Subcutaneous adipose tissue (tissue), 4 donors: ENCODE results near the gene C6orf132. TPM values are rescaled to one million over a fixed set of nuclear protein-coding genes. Genes with fewer than 3 reads are reported as not detected.

Source experiments
- total RNA-seq, 4 donors: library from RNA; depleted of rRNA; stranded (reverse); fragments of >200 nt; gene quantifications; one replicate each; pipeline ENCODE4 v1.1.0, GENCODE V29; 2016
- TF ChIP-seq, protein P1 (sequence below): fragments of 450-650 bp; IDR thresholded peaks from one replicate; pipeline ENCODE4 v1.5.1; 2016; ENCODE audit warnings: low read depth, mild to moderate bottlenecking, control low read depth, antibody characterized with exemption, moderate library complexity

The C6orf132 gene
- total RNA-seq, 4 donors from 2014 or later = 1.3 to 5.3 (median 2.6) TPM

DNA sequence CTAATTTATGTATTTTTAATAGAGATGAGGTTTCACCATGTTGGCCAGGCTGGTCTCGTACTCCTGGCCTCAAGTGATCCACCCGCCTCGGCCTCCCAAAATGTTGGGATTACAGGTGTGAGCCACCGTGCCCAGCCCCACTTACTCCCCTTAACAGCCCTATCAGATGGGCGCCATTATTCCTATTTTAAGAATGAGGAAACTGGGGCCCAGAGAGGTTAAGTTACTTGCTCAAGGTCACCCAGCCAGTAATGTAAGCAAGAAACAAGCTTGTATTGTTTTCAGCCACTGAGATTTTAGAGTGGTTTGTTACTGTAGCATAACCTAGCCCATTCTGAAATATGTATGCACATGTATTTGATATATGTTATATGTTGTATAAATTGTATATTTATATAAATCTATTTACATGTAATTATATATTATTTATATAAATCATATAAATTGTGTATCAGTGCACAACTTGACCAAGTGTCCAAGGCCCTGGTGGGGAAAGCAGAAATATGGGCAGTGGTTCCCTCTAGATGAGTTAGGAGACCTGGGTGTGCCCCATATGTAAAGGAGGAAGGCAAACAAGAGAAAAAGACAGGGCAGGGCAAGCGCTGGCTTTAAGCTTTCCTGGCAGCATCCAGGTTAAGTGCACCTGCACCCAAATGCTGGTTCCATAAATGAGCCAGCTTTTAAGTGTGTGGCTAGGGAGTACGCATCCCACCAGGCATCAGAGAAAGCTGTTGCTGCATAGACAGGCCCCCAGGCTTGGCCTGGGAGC, 29.6 kb upstream of the C6orf132 start:
- TF ChIP-seq, protein P1, sequence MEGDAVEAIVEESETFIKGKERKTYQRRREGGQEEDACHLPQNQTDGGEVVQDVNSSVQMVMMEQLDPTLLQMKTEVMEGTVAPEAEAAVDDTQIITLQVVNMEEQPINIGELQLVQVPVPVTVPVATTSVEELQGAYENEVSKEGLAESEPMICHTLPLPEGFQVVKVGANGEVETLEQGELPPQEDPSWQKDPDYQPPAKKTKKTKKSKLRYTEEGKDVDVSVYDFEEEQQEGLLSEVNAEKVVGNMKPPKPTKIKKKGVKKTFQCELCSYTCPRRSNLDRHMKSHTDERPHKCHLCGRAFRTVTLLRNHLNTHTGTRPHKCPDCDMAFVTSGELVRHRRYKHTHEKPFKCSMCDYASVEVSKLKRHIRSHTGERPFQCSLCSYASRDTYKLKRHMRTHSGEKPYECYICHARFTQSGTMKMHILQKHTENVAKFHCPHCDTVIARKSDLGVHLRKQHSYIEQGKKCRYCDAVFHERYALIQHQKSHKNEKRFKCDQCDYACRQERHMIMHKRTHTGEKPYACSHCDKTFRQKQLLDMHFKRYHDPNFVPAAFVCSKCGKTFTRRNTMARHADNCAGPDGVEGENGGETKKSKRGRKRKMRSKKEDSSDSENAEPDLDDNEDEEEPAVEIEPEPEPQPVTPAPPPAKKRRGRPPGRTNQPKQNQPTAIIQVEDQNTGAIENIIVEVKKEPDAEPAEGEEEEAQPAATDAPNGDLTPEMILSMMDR = no peak

DNA sequence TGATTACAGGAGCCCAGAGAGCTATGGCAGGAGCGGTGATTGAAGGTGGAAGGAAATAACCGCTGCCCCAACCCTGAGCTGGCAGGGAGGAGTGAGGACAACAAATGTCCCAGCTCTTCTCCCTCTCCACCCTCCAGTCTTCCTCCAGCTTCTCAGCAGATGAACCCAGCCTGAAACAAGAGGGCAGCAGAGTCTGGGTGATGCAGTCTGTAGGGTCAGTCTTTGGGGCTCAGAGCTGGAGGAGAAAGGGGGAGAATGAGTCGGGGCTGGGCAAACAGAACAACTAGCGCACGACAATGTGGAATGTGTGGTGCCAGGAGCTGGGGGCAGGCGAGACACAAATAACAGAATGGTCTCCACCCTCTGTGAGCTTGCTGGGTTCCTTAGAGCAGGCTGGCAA, 26.2 kb upstream of the C6orf132 start:
- TF ChIP-seq, protein P1 = no peak

DNA sequence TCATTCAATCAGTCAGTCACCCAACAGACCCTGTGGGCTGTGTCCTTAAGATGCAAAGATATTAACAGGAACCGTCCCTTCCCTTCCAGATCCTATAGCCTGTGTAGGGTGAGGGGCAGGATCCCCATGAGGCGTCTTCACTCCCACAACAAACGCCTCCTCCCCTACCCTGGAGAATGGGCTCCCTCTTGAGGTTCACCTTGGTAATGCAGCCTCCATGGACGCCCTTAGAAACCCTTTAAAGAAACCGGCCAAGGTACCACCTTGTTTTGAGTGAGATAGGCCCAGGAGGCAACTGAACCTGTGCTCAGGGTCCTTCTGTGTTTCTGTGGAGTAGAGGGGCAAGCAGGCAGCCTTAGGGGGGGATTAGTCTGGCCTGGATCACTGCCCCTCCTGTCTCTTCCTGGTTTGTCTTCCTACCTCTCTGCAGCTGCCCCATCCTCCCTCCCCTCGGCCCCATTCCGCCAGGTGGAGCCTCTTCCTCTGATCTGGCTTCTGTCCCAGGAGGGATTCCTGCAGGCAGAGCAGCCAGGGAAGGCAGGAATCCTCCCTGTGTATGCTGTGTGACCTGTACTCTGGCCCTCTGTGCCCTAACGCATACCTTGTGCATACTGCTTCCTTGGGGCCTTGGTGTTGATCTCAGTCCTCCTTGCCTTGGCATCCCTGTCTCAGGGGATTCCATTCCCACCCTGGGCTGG, 24.2 kb upstream of the C6orf132 start:
- TF ChIP-seq, protein P1 = no peak

DNA sequence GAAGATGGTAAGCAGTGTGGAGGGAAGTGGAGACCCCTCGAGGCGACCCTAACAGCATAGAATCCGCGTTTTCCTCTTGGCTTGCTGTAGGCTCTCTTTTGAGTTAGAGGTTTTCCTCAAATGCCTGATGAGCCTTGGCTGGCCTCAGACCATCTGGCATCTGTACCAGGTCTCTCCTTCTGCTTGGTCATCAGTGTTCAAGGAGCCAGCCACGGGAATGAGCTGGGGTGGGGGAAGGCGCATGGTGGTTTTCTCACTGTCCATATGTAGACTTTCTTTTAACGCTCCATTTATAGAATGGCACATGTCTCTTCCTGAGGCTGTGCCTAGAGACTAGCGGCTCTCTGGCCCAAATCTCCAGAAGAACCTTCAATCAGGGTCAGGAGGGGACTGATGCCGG, 22.6 kb upstream of the C6orf132 start:
- TF ChIP-seq, protein P1 = no peak

DNA sequence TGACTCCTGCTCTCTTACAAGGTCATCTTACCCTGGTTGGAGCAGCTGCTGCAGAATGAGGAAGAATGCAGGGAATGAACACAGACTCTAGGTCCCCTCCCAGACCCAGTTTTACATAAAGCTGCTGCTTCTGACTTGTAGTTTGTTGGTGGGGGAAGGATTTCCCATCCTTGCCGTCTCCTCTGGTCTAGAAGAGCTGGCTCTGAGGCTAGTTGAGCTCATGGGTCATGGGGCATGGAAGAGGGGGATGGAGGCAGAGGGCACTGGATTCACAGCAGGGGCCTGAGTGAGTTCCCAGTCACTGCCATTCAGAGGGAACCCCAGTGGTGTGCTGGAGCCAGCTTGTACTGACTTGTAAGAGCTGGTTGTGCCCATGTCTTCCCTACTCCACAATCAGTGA, 21.6 kb upstream of the C6orf132 start:
- TF ChIP-seq, protein P1 = no peak

DNA sequence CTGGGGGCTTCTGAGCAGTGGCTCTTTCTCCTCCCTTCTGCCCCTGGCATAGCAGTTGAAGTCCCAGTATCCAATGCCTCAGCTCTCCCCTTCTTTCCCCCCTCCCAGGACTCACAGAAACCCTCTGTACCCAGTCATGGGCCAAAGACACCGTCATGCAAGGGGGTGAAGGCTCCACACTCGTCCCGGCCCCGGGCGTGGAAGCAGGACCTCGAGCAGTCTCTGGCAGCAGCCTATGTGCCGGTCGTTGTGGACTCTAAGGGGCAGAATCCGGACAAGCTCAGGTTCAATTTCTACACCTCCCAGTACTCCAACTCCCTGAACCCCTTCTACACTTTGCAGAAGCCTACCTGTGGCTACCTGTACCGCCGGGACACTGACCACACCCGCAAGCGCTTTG, 20.4 kb upstream of the C6orf132 start:
- TF ChIP-seq, protein P1 = no peak

DNA sequence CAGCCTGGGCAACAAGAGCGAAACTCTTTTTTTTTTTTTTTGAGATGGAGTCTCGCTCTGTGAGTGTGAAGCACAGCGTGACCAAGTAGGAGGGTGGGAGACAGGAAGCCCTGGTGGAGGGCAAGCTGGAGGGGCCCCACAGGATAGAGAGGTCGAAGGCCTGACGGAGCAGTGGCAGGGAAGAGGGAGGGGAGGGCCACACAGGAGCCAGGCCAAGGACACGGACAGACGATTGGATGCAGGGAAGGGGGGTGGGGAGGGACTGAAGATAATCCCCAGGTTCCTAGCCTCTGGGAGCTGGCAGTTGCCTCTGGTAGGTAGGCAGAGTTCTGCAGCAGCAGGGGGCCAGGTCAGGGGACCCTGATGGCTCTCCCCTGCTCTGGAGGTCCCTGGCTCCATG, 20.0 kb upstream of the C6orf132 start:
- TF ChIP-seq, protein P1 = no peak
